Tongue (tissue), 2 donors: Measurements from ENCODE around the gene ANAPC5. TPM values are rescaled to one million over a fixed set of nuclear protein-coding genes. Genes with fewer than 3 reads are reported as not detected.
"Not testable (repeated sequence)": the region's sequence is repeated elsewhere in the genome, so short reads cannot be mapped to it uniquely, and the experiment has no call there.

Source experiments
- DNase-seq: peaks from one replicate; pipeline ENCODE4 v3.0.0-alpha.2; 2015
- total RNA-seq: library from RNA; depleted of rRNA; stranded (reverse); fragments of >200 nt; gene quantifications from one replicate; pipeline ENCODE4 v1.2.3, GENCODE V29; 2014

Gene ANAPC5
- total RNA-seq, 1 donor from 2014 or later: 198 TPM

DNA sequence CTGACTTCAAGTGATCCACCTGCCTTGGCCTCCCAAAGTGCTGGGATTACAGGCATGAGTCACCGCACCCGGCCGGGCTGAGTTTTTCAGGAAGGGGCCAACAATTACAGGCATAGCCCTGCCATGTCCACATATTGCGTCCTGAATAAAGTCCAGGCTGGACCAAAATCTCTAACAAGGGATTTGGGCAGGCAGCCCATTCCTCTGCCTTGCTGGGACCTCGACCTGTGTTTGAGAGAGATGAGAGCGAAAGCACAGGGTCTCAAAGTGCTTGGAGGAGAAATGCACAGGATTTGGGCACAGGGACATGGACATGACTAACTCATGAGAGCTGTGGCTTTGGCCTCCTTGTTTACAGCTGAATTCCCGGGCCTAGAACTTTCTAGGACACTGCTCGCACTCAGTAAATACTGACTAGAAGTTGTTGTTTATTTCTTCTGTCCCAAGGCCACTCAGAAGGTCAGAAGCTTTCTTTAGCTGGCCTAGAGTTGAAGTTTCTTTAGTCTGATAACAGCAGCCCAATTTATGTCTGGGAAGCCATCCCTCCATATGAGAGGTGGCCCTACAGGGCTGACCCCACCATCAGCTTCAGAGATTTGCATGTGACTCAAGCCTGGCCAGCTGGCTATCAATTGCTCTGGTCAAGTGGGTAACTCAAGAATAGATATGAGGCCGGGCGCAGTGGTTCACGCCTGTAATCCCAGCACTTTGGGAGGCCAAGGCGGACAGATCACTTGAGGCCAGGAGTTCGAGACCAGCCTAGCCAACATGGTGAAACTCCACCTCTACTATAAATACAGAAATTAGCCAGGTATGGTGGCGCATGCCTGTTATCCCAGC is 67.4 kb downstream of the ANAPC5 start:
- no peak for DNase-seq

DNA sequence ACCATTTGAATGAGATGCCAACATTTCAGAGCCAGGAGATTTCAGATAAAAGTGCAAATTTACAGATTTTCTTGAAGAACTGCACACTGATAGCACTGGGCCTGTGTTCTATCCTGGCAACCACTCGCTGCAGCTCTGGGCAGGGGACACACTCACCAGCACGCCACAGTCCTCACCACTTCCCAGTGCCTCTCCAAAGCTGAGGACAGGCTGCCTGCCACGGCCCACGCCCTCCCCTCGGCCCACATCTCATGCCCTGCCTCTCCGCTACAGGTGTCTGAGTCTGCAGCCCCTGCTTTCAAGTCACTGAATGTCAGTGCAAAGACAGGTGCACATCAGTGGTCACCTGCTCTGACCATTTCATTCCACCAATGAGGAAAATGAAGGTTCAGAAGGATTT is 68.4 kb downstream of the ANAPC5 start:
- DNase-seq: no peak

DNA sequence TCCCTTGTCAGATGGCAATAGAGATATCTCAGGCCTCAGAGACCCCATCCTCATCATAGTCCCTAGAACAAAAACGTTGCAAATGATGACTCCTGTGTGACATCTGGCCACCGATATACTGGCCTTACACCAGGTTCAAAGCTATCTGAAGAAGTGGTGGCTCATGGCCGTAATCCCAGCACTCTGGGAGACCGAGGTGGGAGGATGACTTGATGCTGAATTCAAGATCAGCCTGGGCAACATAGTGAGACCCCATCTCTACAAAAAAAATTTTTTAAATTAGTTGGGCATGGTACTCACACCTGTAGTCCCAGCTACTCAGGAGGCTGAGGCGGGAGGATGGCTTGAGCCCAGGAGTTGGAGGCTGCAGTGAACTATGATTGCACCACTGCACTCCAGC is 68.8 kb downstream of the ANAPC5 start:
- no peak for DNase-seq

DNA sequence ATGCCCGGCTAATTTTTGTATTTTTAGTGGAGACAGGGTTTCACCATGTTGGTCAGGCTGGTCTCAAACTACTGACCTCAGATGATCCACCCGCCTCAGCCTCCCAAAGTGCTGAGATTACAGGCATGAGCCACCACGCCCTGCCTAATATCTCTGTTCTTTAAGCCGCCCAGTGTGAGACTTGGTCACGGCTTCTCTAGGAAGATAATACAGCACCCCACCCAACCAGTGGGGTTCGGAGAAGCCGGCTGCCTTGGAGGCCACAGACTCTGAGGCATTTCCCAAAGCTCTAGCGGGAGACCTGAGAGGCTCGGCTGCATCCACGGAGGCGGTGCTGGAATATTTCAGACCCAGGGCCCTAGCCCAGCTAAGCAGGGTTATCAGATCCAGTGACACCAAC is 69.3 kb downstream of the ANAPC5 start:
- DNase-seq: not testable (repeated sequence)

DNA sequence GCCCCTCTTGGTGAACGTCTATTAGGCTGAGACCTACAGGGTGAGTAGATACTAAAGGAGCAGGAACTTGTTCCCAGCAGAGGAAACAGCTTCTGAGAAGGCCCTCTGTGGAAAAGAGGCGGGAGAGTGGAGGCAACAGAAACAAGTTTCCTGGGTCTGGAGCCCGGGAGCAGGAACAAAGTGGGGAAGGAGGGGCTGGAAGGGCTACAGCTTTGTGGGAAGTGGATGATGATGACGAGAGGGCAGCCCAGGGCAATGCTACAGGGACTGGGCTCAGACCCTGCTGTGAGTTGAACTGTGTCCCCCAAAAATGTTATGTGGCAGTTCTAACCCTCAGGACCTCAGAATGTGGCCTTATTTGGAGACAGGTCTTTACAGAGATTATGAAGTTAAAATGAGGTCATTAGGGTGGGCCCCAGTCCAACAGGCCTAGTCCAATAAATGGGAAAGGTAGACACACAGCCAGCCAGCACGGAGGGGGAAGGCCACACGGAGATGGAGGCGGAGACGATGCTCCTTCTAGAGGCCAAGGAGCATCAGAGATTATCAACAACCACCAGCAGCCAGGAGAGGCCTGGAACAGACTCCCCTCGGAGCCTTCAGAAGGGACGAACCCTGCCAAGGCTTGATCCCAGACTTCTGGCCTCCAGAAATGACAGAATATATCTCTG is 70.0 kb downstream of the ANAPC5 start:
- DNase-seq: no peak

DNA sequence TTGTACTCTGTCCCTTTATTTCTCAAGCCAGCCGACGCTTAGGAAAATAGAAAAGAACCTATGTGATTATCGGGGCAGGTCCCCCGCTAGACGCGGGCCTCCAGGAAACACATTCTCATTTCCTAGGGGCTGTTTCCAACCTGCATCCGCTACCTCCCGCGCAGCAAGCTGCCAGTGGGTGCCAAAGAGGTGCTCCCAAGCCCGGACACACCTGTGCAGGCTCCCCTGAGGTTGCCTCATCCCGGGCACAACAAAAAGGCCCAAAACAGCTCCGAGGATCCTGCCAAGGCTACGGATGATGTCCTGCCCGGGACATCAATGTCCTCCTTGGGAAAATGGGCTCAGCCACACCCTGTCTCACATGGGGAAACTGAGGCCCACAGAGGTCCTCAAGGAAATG is 71.1 kb downstream of the ANAPC5 start:
- not testable (repeated sequence) for DNase-seq

DNA sequence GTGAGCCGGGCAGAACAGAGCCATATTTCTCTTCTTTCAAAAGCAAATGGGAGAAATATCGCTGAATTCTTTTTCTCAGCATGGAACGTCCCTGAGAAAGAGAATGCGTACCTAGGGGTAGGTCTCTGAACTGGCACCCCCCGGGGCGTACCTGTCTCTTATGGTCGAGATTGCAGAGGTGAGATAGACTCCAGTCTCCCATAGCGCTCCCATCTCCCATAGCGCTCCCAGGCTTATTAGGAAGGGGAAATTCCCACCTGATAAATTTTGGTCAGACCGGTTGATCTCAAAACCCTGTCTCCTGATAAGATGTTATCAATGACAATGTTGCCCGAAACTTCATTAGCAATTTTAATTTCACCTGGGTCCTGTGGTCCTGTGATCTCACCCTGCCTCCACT is 71.7 kb downstream of the ANAPC5 start:
- DNase-seq: not testable (repeated sequence)

DNA sequence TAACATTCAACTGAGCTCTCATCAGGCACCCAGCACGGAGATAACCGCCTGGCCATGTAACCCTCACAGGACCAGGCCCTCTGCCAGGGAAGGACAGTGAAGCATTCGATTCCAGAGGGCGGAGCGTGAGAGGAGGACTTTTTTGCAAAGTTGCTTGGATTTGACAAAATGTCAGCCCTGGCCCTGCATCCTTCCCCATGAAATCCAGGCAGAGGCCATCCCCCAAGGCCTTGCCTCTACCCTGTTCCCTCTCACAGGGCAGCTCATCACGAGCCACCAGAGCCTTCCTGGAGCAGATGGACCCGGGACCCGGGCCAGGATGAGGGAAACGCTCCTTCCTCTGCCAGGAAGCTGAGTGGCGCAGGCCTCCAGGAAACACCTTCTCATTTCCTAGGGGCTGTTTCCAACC is 72.7 kb downstream of the ANAPC5 start:
- DNase-seq: no peak

DNA sequence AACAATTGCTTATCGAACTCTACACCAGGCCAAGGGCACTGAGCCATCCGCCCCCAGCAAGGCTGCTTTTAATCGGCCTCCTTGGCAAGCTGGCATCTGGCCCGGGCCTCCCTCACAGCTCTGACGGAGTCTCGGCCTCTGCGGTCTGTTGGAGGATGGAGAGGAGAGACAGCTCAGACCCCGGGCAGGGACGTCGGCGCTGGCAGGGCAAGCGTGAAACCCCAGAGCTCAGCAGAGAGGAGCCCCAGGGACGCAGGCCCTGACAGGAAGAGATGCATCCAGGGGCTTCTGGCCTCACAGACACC is 73.2 kb downstream of the ANAPC5 start:
- DNase-seq: no peak

DNA sequence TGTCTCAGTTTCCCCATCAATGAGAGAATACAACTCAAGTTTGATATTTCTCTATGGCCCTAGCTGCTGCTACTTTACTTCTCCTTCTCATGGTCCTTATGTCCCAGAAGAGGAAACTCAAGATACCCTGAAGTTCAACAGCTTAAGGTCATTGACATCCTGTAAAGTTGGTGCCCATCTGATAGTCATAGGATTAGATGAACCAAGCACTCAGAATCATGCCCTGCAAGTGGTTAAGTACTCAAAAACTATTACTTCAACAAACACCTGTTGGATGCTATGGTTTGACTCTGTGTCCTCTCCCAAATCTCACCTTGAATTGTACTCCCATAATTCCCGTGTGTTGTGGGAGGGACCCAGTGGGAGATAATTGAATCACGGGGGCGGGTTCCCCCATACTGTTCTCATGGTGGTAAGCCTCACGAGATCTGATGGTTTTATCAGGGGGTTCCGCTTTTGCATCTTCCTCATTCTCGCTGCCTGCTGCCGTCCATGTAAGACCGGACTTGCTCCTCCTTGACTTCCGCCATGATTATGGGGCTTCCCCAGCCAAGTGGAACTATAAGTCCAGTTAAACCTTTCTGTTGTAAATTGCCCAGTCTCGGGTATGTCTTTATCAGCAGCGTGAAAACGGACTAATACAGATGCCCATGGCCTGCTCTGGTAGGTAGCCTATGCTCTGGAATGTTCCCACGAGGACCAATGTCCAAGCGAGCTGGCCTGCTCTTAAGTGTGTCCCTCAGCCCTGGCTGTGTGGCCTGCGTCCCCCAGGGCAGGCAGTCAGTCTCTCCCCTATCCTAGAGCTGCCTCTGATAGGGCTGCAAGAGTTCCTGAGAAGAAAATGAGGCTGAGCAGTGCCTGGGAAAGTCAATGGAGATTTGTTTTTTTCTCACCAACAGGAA is 73.8 kb downstream of the ANAPC5 start:
- no peak for DNase-seq

DNA sequence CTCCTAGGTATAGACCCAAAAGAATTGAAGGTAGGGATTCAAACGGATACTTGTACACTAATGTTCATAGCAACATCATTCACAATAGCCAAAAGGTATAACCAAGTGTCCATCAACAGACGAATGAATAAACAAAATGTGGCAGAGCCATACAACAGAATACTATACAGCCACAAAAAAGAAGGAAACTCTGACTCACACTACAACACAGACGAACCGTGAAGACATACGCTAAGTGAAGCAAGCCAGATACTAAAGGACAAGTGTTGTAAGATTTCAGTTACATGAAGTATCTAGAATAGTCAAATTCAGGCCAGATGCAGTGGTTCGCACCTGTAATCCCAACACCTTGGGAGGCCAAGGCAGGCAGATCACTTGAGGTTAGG is 74.8 kb downstream of the ANAPC5 start:
- no peak for DNase-seq

DNA sequence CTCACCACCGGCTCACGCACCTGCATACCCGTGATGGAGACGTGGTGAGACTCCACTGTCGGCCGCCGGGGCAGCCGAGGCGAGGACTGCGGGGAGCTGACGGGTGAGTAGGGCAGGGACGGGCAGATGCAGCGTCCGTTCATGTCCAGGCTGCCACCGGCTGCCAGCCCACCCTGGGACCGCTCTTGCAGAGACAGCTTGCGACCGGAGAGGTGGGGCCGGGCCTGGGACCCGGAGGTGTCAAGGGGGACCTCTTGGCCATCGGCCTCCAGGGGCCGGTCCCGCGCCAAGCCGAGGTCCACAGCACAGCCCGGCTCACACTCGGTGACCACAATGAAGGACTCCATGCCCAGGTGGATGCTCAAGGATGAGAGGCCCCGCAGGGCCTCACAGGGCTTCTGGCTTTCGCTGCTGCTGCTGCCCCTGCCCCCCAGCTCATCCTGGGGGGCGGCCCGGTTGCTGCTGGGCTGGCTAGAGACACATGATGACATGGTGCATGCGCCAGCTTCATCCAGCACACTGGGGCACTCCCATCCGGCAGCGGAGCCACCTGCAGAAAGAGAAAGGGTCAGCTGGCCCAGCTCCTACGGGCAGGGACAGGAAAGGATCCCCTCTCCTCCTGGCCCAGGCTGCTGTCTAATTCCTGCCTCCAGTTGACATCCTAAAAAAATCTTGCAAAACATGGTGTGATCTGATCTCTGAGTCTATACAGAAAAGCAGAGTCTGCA is 78.0 kb downstream of the ANAPC5 start:
- DNase-seq: no peak

DNA sequence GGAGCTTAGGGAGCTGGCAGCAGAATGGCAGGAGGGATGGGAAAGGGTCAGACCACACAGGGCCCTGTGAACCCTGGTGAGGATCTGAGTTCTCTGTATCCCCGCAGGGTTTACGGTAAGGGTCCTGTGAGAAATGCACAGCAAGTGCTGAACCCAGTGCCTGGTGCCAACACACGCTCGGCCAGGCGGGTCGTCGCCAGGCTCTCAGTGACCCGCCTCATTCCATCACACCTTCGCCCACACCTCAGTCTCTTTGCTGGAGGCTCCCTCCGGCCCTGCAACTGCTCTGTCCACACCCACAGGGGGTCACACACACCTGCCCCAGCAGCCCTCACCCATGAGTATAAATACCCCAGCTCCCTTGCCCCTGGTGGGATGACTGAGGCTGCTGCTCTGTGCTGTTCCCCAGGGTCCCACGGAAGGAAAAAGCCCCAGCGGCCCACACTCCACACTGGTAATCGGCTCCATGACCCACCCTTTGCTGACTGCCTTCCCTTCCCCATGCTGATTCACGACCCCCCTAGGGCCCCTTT is 78.8 kb downstream of the ANAPC5 start:
- DNase-seq: no peak

DNA sequence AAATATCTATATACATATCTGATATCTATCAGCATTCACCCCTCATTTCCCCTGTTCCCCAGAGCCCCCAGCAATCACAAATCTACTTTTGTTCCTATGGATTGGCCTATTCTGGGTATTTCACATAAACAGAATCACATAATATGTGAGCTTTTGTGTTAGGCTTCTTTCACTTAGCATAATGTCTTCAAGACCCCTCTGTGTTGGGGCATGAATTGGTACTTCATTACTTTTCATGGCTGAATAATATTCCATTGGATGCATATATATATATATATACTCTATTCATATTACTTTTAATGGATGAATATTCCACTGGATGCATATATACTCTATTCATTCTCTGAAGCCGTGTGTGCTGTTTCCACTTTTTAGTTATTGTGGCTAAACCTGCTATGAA is 84.4 kb downstream of the ANAPC5 start:
- no peak for DNase-seq

DNA sequence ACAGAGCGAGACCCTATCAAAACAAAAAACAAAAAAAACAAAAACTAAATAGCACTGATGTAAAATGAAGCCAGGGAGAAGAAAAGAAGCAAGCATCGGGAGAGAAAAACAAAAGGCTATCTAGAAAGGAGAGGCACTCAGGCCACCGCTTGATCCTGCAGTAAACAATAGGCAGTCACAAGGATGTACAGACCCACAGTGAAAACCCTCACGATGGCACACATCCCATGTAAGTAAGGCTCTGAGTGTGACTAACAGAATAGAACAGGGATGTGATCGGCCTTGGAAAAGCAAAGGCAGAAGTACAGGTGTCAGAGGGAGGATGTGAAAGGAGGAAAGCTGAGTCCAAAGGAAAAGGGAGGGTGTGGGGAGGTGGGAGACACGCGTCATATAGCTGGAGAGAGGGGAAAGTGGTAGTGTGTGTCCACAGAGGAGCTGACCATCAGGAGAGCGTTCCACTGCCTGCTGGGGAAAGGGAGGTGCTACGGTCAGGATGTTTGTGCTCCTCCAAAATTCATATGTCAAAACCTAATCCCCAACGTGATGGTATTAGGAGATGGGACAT is 87.2 kb downstream of the ANAPC5 start:
- DNase-seq: no peak

DNA sequence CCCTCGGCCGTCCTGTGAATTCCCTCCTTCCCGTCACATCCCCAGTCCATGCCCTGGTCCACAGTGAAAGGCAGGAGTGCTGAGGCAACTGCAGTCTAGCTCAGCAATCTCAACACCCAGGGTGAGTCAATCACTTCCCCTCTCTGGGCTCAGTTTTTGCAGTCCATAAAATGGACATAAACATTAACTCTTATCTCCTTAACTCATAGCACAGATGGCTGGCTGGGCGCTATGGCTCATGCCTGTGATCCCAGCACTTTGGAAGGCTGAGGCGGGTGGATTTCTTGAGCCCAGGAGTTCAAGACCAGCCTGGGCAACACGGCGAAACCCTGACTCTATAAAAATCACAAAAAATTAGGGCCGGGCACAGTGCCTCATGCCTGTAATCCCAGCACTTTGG is 88.1 kb downstream of the ANAPC5 start:
- no peak for DNase-seq

DNA sequence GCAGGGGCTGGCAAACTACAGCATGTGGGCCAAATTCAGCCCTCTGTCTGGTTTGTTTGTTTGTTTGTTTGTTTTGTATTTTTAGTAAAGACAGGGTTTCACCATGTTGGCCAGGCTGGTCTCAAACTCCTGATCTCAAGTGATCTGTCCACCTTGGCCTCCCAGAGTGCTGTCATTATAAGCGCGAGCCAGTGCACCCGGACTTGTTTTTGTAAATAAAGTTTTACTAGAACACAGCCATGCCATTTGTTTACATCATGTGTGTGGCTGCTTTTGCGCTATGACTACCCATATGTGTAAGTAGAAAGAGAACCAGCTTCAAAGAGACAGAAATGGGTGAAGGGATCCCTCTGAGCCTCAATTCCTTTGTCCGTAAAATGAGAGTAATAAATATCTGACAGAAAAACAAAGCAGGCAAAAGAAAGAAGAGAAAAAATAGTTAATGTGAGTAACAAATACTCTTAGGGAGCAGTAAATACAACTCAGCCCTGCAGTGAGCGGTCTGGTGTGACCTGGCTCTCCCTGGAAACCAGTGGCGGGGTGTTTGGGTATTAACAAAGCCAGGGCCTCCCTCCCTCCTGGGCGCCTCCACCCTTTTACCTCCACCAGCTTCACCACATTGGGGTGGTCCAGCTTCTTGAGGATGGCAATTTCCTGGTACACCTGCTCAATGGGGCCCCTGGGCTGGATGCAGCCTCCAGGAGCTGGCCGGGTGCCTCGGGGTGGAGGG is 88.8 kb downstream of the ANAPC5 start:
- DNase-seq: no peak

DNA sequence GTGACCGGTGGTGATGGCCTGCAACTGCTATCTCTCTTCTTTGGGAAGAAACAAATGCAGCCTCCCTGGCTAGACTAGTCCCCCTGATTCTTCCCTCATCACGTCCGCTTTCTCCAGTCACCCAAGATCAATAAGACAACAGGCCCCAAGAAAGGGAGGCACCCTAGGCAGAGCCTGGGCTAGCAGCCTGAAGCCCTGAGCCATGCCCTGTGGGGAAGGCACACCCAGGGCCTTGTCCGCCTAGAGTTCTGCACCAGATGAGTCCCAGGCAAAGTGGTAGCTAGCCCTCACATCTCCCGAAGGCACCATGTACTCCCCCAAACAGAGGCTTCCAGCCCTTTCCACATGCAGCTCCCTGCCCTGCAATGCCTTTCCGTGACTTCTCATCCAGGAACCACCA is 90.8 kb downstream of the ANAPC5 start:
- no peak for DNase-seq

DNA sequence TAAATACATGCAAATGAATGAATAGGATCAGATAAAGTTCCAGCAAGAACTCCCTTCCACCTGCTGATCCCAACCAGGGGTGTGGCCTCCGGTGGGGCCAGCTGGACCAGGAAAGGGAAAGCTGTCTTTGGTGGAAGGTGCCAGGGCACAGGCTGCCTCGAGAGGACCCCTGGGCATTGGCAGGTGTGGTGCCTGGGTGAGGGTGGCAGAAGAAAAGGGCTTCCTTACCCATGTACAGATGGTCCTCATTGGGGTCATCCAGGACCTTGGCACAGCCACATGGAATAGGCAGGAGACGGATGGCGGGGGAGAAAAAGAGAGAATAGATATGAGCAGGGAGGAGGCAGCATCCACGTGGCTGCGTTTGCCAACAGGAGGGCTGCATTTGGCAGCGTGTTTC is 92.1 kb downstream of the ANAPC5 start:
- no peak for DNase-seq

DNA sequence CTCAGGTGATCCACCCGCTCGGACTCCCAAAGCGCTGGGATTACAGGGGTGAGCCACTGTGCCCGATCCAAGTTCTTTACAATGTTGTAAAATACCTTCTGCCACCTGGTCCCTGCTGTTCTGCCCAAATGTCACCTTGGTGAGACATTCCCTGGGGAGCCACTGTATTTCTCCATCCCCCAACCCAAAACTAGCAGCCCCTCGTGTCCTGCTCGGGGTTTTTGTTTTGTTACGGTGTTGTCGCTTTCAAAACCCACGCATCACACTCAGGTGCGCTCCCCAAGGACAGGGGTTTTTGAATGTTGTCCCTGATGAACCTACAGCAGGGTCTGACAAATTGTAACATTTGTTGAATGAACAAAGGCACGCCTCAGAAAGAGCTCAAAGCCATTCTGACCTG is 93.1 kb downstream of the ANAPC5 start:
- no peak for DNase-seq
